Neural cell (in vitro differentiated cells): ENCODE measurements around the gene REV3L. TPM values are rescaled to one million over a fixed set of nuclear protein-coding genes. Genes with fewer than 3 reads are reported as not detected.

Experiments used
- H2AFZ ChIP-seq: fragments of 200-600, 300-800 bp; sonication (generic), shearing (Covaris generic); 2 replicates; pipeline ENCODE4 v1.6.0; 2014; ENCODE audit warnings: low read depth, mild to moderate bottlenecking, antibody characterized with exemption, low read length, moderate library complexity
- H3F3A ChIP-seq: fragments of 200-600 bp; shearing (Covaris generic); 2 replicates; pipeline ENCODE4 v1.6.1; 2016; ENCODE audit warnings: mild to moderate bottlenecking, moderate library complexity, mixed read lengths, antibody characterized with exemption, low read length; ENCODE audit not compliant: insufficient read depth, poor library complexity, severe bottlenecking
- H3K27ac ChIP-seq: fragments of 200-600, 300-800 bp; sonication (generic), shearing (Covaris generic); 2 replicates; pipeline ENCODE4 v1.5.1; 2014; ENCODE audit warnings: mild to moderate bottlenecking, low read length, moderate library complexity
- H3K27me3 ChIP-seq: fragments of 300-800, 200-600 bp; sonication (generic), shearing (Covaris generic); 2 replicates; pipeline ENCODE4 v1.6.0; 2014; ENCODE audit warnings: mild to moderate bottlenecking, low read depth, low read length, moderate library complexity; ENCODE audit not compliant: insufficient read depth
- H3K36me3 ChIP-seq: fragments of 300-800, 200-600 bp; sonication (generic), shearing (Covaris generic); 2 replicates; pipeline ENCODE4 v1.5.1; 2014; ENCODE audit warnings: mild to moderate bottlenecking, antibody characterized with exemption, low read length, moderate library complexity; ENCODE audit not compliant: insufficient read depth
- H3K4me2 ChIP-seq: fragments of 300-800, 200-600 bp; sonication (generic), shearing (Covaris generic); 2 replicates; pipeline ENCODE4 v1.6.0; 2014; ENCODE audit warnings: mild to moderate bottlenecking, low read length
- H3K4me3 ChIP-seq: fragments of 300-800, 200-600 bp; sonication (generic), shearing (Covaris generic); 2 replicates; pipeline ENCODE4 v1.5.1; 2014; ENCODE audit warnings: mild to moderate bottlenecking, low read length, moderate library complexity
- H3K79me2 ChIP-seq: fragments of 200-600 bp; shearing (Covaris generic); replicated peaks from 2 replicates; pipeline ENCODE4 v1.6.0; 2014; ENCODE audit warnings: mild to moderate bottlenecking, low read length, moderate library complexity; ENCODE audit not compliant: insufficient read depth
- H3K9ac ChIP-seq: fragments of 300-800, 200-600 bp; sonication (generic), shearing (Covaris generic); 2 replicates; pipeline ENCODE4 v1.6.1; 2016; ENCODE audit warnings: mild to moderate bottlenecking, low read length, mixed read lengths
- H3K9me2 ChIP-seq: fragments of 200-600 bp; shearing (Covaris generic); 2 replicates; pipeline ENCODE4 v1.6.1; 2016; ENCODE audit warnings: mild to moderate bottlenecking, low read length, mixed read lengths; ENCODE audit not compliant: insufficient read depth
- H3K9me3 ChIP-seq: fragments of 200-600, 300-800 bp; sonication (generic), shearing (Covaris generic); 2 replicates; pipeline ENCODE4 v1.6.1; 2016; ENCODE audit warnings: mild to moderate bottlenecking, mixed run types, low read length, moderate library complexity, mixed read lengths
- H4K20me1 ChIP-seq: fragments of 200-600 bp; shearing (Covaris generic); 2 replicates; pipeline ENCODE4 v1.6.1; 2016; ENCODE audit warnings: mild to moderate bottlenecking, mixed run types; ENCODE audit not compliant: insufficient read depth
- EP300 ChIP-seq: fragments of 450-650 bp; conservative IDR thresholded peaks from 2 replicates; pipeline ENCODE4 v1.6.1; 2014; ENCODE audit warnings: antibody characterized with exemption, mild to moderate bottlenecking, moderate library complexity; ENCODE audit not compliant: poor library complexity, severe bottlenecking
- EZH2 ChIP-seq: fragments of 200-600, 300-800 bp; shearing (Covaris generic), sonication (generic); IDR thresholded peaks from 2 replicates; pipeline ENCODE4 v1.6.1; 2014; ENCODE audit warnings: antibody characterized with exemption, low read length, borderline replicate concordance, mild to moderate bottlenecking; ENCODE audit not compliant: insufficient read depth, poor library complexity, severe bottlenecking
- MXI1 ChIP-seq: fragments of 450-650 bp; conservative IDR thresholded peaks from 2 replicates; pipeline ENCODE4 v1.6.1; 2014; ENCODE audit warnings: antibody characterized with exemption, mild to moderate bottlenecking; ENCODE audit not compliant: poor library complexity, severe bottlenecking
- POLR2AphosphoS5 ChIP-seq: IDR thresholded peaks from 2 replicates; pipeline ENCODE4 v1.6.1; 2012
- RAD21 ChIP-seq: fragments of 450-650 bp; conservative IDR thresholded peaks from 2 replicates; pipeline ENCODE4 v1.6.1; 2014; ENCODE audit warnings: antibody characterized with exemption, mild to moderate bottlenecking, moderate library complexity
- REST ChIP-seq: IDR thresholded peaks from 2 replicates; pipeline ENCODE4 v1.6.1; 2012; ENCODE audit warnings: borderline replicate concordance
- SMC3 ChIP-seq: fragments of 450-650 bp; conservative IDR thresholded peaks from 2 replicates; pipeline ENCODE4 v1.6.1; 2014; ENCODE audit warnings: antibody characterized with exemption, mild to moderate bottlenecking, moderate library complexity; ENCODE audit not compliant: poor library complexity
- TAF1 ChIP-seq: IDR thresholded peaks from 2 replicates; pipeline ENCODE4 v1.6.1; 2012; ENCODE audit warnings: low read depth
- polyA plus RNA-seq: library from polyadenylated mRNA; depleted of rRNA; stranded (reverse); fragments of >200 nt; gene quantifications from 2 replicates; pipeline ENCODE4 v1.2.3, GENCODE V29; 2014
- TF ChIP-seq, protein P1 (sequence below): fragments of 450-650 bp; IDR thresholded peaks from 2 replicates; pipeline ENCODE4 v1.5.1; 2014; ENCODE audit warnings: antibody characterized with exemption, mild to moderate bottlenecking, moderate library complexity; ENCODE audit not compliant: poor library complexity, severe bottlenecking

Gene REV3L
- polyA plus RNA-seq, 1 donor from 2014 or later, result 60.2 TPM

GRCh38 chr6:111338843-111339242 is 144.2 kb downstream of the REV3L start:
- H3K36me3 ChIP-seq, result peaks cover 6% of the 10 kb centered on the region
- no peak overlapping the region for H3K9ac ChIP-seq
- H3K4me2 ChIP-seq, result no peak overlapping the region
- no peaks in the 10 kb centered on the region for H3K9me3 ChIP-seq
- H4K20me1 ChIP-seq, result no peaks in the 10 kb centered on the region
- H3K9me2 ChIP-seq, result no peaks in the 10 kb centered on the region
- H2AFZ ChIP-seq, result no peak overlapping the region
- no peak overlapping the region for H3K4me3 ChIP-seq
- TF ChIP-seq TAF1 (no peak), RAD21 (no peak), POLR2AphosphoS5 (no peak), EZH2 (no peak), REST (no peak), EP300 (no peak), MXI1 (no peak), SMC3 (no peak)
- TF ChIP-seq, protein P1, sequence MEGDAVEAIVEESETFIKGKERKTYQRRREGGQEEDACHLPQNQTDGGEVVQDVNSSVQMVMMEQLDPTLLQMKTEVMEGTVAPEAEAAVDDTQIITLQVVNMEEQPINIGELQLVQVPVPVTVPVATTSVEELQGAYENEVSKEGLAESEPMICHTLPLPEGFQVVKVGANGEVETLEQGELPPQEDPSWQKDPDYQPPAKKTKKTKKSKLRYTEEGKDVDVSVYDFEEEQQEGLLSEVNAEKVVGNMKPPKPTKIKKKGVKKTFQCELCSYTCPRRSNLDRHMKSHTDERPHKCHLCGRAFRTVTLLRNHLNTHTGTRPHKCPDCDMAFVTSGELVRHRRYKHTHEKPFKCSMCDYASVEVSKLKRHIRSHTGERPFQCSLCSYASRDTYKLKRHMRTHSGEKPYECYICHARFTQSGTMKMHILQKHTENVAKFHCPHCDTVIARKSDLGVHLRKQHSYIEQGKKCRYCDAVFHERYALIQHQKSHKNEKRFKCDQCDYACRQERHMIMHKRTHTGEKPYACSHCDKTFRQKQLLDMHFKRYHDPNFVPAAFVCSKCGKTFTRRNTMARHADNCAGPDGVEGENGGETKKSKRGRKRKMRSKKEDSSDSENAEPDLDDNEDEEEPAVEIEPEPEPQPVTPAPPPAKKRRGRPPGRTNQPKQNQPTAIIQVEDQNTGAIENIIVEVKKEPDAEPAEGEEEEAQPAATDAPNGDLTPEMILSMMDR, result no peak
- H3K27me3 ChIP-seq, result no peaks in the 10 kb centered on the region
- H3F3A ChIP-seq, result no peaks in the 10 kb centered on the region
- H3K27ac ChIP-seq, result no peak overlapping the region
- no peaks in the 10 kb centered on the region for H3K79me2 ChIP-seq

DNA sequence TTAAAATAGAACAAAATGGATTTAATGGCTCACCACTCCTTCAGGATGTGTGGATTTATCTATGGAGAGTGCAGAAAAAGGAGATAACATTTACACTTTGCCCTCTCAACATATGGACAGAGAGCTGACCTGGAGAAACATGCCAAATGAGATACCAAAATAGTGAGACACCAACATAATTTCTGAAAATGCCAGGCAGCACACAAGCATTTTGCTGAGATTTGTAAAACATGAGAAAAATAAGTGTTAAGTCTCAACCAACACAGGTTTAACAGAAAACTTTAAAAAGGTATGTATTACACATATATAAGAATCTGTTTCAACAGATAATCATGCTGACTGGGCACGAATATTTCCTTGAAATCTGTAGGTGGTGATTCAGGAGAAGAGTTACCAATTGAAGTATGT is 145.2 kb downstream of the REV3L start:
- Histone ChIP-seq H3K27ac (no peak overlapping the region), H3K9ac (no peak overlapping the region), H3K9me3 (no peaks in the 10 kb centered on the region), H4K20me1 (no peaks in the 10 kb centered on the region), H2AFZ (no peak overlapping the region), H3K27me3 (no peaks in the 10 kb centered on the region), H3F3A (no peaks in the 10 kb centered on the region), H3K36me3 (peaks cover 6% of the 10 kb centered on the region), H3K4me2 (no peak overlapping the region), H3K4me3 (no peak overlapping the region), H3K79me2 (no peaks in the 10 kb centered on the region), H3K9me2 (no peaks in the 10 kb centered on the region)
- TF ChIP-seq POLR2AphosphoS5, result no peak
- no peak for TF ChIP-seq EP300
- TF ChIP-seq RAD21, result no peak
- no peak for TF ChIP-seq TAF1
- TF ChIP-seq MXI1, result no peak
- no peak for TF ChIP-seq SMC3
- TF ChIP-seq EZH2, result no peak
- TF ChIP-seq, protein P1, result no peak
- TF ChIP-seq REST, result no peak
